Gastrocnemius medialis (tissue), 4 donors: ENCODE measurements around the gene PRKN. TPM values are rescaled to one million over a fixed set of nuclear protein-coding genes. Genes with fewer than 3 reads are reported as not detected.
A peak's percentile ranks its signal among the peaks of the same experiment; 100 is the strongest.

ENCODE experiments used
- ATAC-seq, 2 donors: fragments of 150-250 bp; one replicate each; pipeline ENCODE4 v1.9.1; 2016
- DNase-seq, 2 donors: peaks; one replicate each; pipeline ENCODE4 v3.0.0-alpha.2; 2019
- H3K27ac ChIP-seq, 4 donors: fragments of 200-600 bp; sonication (generic); 1 replicate in 1 of 4; 2 replicates in 3 of 4; pipeline ENCODE4 v1.5.1; 2016 to 2018; ENCODE audit warnings: mild to moderate bottlenecking in 2 of 4, moderate library complexity in 1 of 4
- H3K27me3 ChIP-seq, 3 donors: fragments of 200-600 bp; sonication (generic) in 2 of 3; 1 replicate in 1 of 3; 2 replicates in 2 of 3; pipeline versions ENCODE4 v1.5.1 to v1.6.0; 2016 to 2019; ENCODE audit warnings: mild to moderate bottlenecking in 1 of 3, moderate library complexity in 1 of 3
- H3K36me3 ChIP-seq, 2 donors: fragments of 200-600 bp; sonication (generic) in 1 of 2; one replicate each; pipeline ENCODE4 v1.5.1; 2017 to 2018
- H3K4me1 ChIP-seq, 2 donors: fragments of 200-600 bp; sonication (generic) in 1 of 2; one replicate each; pipeline ENCODE4 v1.5.1; 2016 to 2017; ENCODE audit warnings: mild to moderate bottlenecking in 2 of 2
- H3K4me3 ChIP-seq, 4 donors: fragments of 200-600 bp; sonication (generic) in 3 of 4; 1 replicate in 1 of 4; 2 replicates in 3 of 4; pipeline ENCODE4 v1.5.1; 2016 to 2019; ENCODE audit warnings: mild to moderate bottlenecking in 2 of 4
- H3K9me3 ChIP-seq, 3 donors: fragments of 200-600 bp; sonication (generic) in 2 of 3; 1 replicate in 1 of 3; 2 replicates in 2 of 3; pipeline ENCODE4 v1.5.1; 2016 to 2019
- POLR2A ChIP-seq, 2 donors: fragments of 450-650 bp; IDR thresholded peaks; one replicate each; pipeline ENCODE4 v1.6.1; 2017; ENCODE audit warnings: antibody characterized with exemption in 2 of 2, mild to moderate bottlenecking in 2 of 2, moderate library complexity in 2 of 2
- in situ Hi-C, 4 donors: fragments of 200-750 bp; cut with MboI; loops; one replicate each; pipeline versions ENCODE4 v1.15.0 to v1.8.0; 2017; ENCODE audit warnings: low sequenced_read_pairs in 4 of 4
- intact Hi-C: fragments of 100-400 bp; cut with DNase I; formaldehyde crosslinking; loops from one replicate; pipeline ENCODE4 v1.15.1; 2023; ENCODE audit warnings: low total_unique reads
- total RNA-seq, 4 donors: library from RNA; depleted of rRNA; stranded (reverse); fragments of >200 nt; gene quantifications; one replicate each; pipeline versions ENCODE4 v1.1.0 to v1.2.3, GENCODE V29; 2016
- TF ChIP-seq, protein P1 (sequence below), 5 experiments: fragments of 450-650 bp in 3 of 5; fragments of 200-600 bp in 2 of 5; sonication (generic) in 2 of 5; IDR thresholded peaks in 4 of 5; conservative IDR thresholded peaks in 1 of 5; 1 replicate in 4 of 5; 2 replicates in 1 of 5; pipeline ENCODE4 v1.5.1; 2016 to 2019; ENCODE audit warnings: antibody characterized with exemption in 5 of 5, mild to moderate bottlenecking in 3 of 5, moderate library complexity in 3 of 5

The PRKN gene
- total RNA-seq, 4 donors from 2014 or later, result 8.4 to 21.6 (median 13.7) TPM

DNA sequence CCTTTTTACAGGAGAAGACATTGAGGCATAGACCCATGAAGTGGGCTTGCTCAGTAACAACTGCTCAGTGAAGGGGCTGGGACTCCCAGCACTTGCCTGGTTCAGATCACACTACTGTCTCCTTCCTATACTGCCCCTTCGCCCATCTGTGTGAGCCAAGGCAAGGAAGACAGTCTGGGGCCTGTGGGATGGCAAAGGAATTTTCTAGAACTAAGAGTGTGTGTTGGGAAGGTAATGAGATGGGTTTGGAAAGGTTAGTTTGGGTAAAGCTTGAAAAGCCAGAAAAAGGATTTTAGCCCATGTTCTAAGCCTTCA, 1240.4 kb downstream of the PRKN start:
- ATAC-seq, result peak in 1 of 2 donors; percentile 6
- no peak for TF ChIP-seq POLR2A (IDR thresholded peaks at IDR 0.05)
- TF ChIP-seq, protein P1, sequence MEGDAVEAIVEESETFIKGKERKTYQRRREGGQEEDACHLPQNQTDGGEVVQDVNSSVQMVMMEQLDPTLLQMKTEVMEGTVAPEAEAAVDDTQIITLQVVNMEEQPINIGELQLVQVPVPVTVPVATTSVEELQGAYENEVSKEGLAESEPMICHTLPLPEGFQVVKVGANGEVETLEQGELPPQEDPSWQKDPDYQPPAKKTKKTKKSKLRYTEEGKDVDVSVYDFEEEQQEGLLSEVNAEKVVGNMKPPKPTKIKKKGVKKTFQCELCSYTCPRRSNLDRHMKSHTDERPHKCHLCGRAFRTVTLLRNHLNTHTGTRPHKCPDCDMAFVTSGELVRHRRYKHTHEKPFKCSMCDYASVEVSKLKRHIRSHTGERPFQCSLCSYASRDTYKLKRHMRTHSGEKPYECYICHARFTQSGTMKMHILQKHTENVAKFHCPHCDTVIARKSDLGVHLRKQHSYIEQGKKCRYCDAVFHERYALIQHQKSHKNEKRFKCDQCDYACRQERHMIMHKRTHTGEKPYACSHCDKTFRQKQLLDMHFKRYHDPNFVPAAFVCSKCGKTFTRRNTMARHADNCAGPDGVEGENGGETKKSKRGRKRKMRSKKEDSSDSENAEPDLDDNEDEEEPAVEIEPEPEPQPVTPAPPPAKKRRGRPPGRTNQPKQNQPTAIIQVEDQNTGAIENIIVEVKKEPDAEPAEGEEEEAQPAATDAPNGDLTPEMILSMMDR (IDR thresholded peaks at IDR 0.05 in 4 of 5, conservative IDR thresholded peaks at IDR 0.05 in 1 of 5), result no peak
- Histone ChIP-seq H3K27ac (no peak overlapping the region), H3K4me1 (peaks cover 8 to 19% of the 10 kb centered on the region in 2 donors), H3K27me3 (no peaks in the 10 kb centered on the region), H3K36me3 (no peaks in the 10 kb centered on the region), H3K9me3 (no peaks in the 10 kb centered on the region), H3K4me3 (no peak overlapping the region)
- DNase-seq, result no peak
- intact Hi-C loops, result no loop called here
- in situ Hi-C loops, result no loop called here

- ATAC-seq (peak; percentile 88 to 98), DNase-seq (peak; percentile 27 to 60)
- intact Hi-C loops, result no loop called here
These were observed 1241.0 kb downstream of the PRKN start for GRCh38 chr6:161486361-161487216.

GRCh38 chr6:161482517-161482858, 1245.1 kb downstream of the PRKN start:
- intact Hi-C loops (loop anchor here (5.0 kb wide), 1 partner anchor 45 kb away; no protein-coding TSS in a partner anchor), in situ Hi-C loops (no loop called here)
- no peaks in the 10 kb centered on the region for H3K36me3 ChIP-seq
- no peaks in the 10 kb centered on the region for H3K9me3 ChIP-seq
- peak overlapping the region; percentile 27 to 49 (median 42) for H3K27ac ChIP-seq
- H3K4me3 ChIP-seq, result no peak overlapping the region
- H3K27me3 ChIP-seq, result no peaks in the 10 kb centered on the region
- TF ChIP-seq POLR2A (IDR thresholded peaks at IDR 0.05), result no peak
- TF ChIP-seq, protein P1 (IDR thresholded peaks at IDR 0.05 in 4 of 5, conservative IDR thresholded peaks at IDR 0.05 in 1 of 5), result no peak
- DNase-seq (no peak), ATAC-seq (no peak)
- H3K4me1 ChIP-seq, result peaks cover 26 to 30% of the 10 kb centered on the region in 2 donors

More at GRCh38 chr6:161486361-161487216, 1241.0 kb downstream of the PRKN start:
- Histone ChIP-seq H3K27me3 (no peaks in the 10 kb centered on the region), H3K27ac (peak overlapping the region in 3 of 4 donors; percentile 11 to 41 (median 40)), H3K9me3 (no peaks in the 10 kb centered on the region), H3K4me3 (peak overlapping the region in 1 of 4 donors; percentile 13), H3K36me3 (no peaks in the 10 kb centered on the region), H3K4me1 (peaks cover 14 to 23% of the 10 kb centered on the region in 2 donors)
- in situ Hi-C loops, result no loop called here
- TF ChIP-seq, protein P1 (IDR thresholded peaks at IDR 0.05 in 4 of 5, conservative IDR thresholded peaks at IDR 0.05 in 1 of 5), result no peak
- no peak for TF ChIP-seq POLR2A (IDR thresholded peaks at IDR 0.05)

DNA sequence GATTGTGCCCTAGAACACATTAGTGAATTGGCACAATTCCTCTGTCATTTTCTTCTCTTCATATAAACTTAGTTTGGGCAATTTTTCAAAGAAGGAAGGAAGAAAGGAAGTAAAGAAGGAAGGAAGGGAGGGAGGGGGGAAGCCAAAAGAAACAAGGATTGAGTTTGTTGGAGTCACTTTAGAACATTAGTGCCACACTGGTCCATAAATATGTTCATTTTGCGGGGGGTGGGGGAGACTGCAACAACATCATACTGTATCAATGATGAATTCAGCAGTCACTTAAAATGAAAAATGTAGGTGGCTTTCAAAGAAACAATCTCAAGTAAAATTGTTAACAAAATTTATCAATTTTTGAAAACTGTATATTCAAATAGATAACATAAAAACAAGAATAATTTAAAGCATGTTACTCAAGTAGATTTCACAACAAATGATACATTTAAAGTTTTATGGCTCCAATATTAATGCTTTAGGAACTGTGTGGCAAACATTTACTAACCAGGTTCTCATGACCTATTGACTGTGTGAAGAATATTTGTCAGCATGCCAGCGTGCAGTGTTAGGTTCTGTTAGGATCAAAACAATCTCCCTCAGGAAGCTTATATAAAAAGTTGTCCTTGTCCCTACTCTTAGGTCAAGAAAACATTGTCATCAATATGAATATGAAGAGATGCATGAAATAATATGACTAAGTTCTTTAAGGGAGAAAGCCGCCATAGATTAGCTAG, 1245.6 kb downstream of the PRKN start:
- Histone ChIP-seq H3K27me3 (no peaks in the 10 kb centered on the region), H3K4me1 (peaks cover 26 to 30% of the 10 kb centered on the region in 2 donors), H3K4me3 (no peak overlapping the region), H3K36me3 (no peaks in the 10 kb centered on the region), H3K27ac (peak overlapping the region; percentile 27 to 49 (median 42)), H3K9me3 (no peaks in the 10 kb centered on the region)
- in situ Hi-C loops, result no loop called here
- TF ChIP-seq, protein P1 (IDR thresholded peaks at IDR 0.05 in 4 of 5, conservative IDR thresholded peaks at IDR 0.05 in 1 of 5), result no peak
- TF ChIP-seq POLR2A (IDR thresholded peaks at IDR 0.05), result no peak
- ATAC-seq, result no peak
- no peak for DNase-seq
- intact Hi-C loops, result loop anchor here (5.0 kb wide), 1 partner anchor 45 kb away; no protein-coding TSS in a partner anchor
